BLaER1 treated with 17β-estradiol and CSF1 and Interleukin-3, amounts not matched to agents 10 nM and 100 nM (cell line): ENCODE measurements around the gene TNF.
A peak's percentile ranks its signal among the peaks of the same experiment; 100 is the strongest.

Experiments
- H3K27ac ChIP-seq, 11 experiments: shearing (Covaris generic); formaldehyde crosslinking; 2 replicates each; pipeline ENCODE4 v1.8.1; 2022
- H3K27me3 ChIP-seq, 11 experiments: shearing (Covaris generic); formaldehyde crosslinking; 2 replicates each; pipeline ENCODE4 v1.8.1; 2022
- H3K36me3 ChIP-seq, 11 experiments: shearing (Covaris generic); formaldehyde crosslinking; 2 replicates each; pipeline ENCODE4 v1.8.1; 2022
- H3K4me1 ChIP-seq, 10 experiments: shearing (Covaris generic); formaldehyde crosslinking; 2 replicates each; pipeline ENCODE4 v1.8.1; 2022
- H3K4me2 ChIP-seq, 11 experiments: shearing (Covaris generic); formaldehyde crosslinking; 2 replicates each; pipeline ENCODE4 v1.8.1; 2022
- H3K4me3 ChIP-seq, 10 experiments: shearing (Covaris generic); formaldehyde crosslinking; 2 replicates each; pipeline ENCODE4 v1.8.1; 2022
- H3K9ac ChIP-seq, 11 experiments: shearing (Covaris generic); formaldehyde crosslinking; 2 replicates each; pipeline ENCODE4 v1.8.1; 2022
- H3K9me3 ChIP-seq, 11 experiments: shearing (Covaris generic); formaldehyde crosslinking; replicated peaks in 1 of 11; 2 replicates each; pipeline ENCODE4 v1.8.1; 2022
- H4K20me1 ChIP-seq, 11 experiments: shearing (Covaris generic); formaldehyde crosslinking; 2 replicates each; pipeline ENCODE4 v1.8.1; 2022
- Cebpa-rat ChIP-seq, 11 experiments: shearing (Covaris generic); IDR thresholded peaks; 2 replicates each; pipeline ENCODE4 v1.8.1; 2022

TNF gene

GRCh38 chr6:31558631-31559500 lies 16.5 kb upstream of the TNF start:
- peak; percentile 64 to 95 (median 91); a peak in 20 of 22 replicates for TF ChIP-seq Cebpa-rat (IDR thresholded peaks at IDR 0.05)
- Histone ChIP-seq H3K9ac (peak overlapping the region; percentile 73 to 96 (median 92)), H3K27ac (peak overlapping the region; percentile 82 to 100 (median 99)), H3K9me3 (no peaks in the 10 kb centered on the region), H3K36me3 (peaks cover 3 to 24% (median 10%) of the 10 kb centered on the region in 11 experiments; a peak in 15 of 22 replicates), H3K27me3 (no peaks in the 10 kb centered on the region), H3K4me2 (peak overlapping the region; percentile 96 to 100 (median 100)), H3K4me3 (peak overlapping the region; percentile 30 to 69 (median 58)), H4K20me1 (no peaks in the 10 kb centered on the region; a peak in 2 of 22 replicates), H3K4me1 (peaks cover 90 to 100% (median 96%) of the 10 kb centered on the region in 10 experiments)

- TF ChIP-seq Cebpa-rat (IDR thresholded peaks at IDR 0.05), result no peak
- Histone ChIP-seq H3K4me3 (peak overlapping the region; percentile 30 to 69 (median 57); a peak in 19 of 20 replicates), H3K4me1 (peaks cover 96 to 100% (median 97%) of the 10 kb centered on the region in 10 experiments), H4K20me1 (no peaks in the 10 kb centered on the region; a peak in 2 of 22 replicates), H3K9me3 (no peaks in the 10 kb centered on the region), H3K27ac (peak overlapping the region; percentile 82 to 100 (median 99)), H3K36me3 (peaks cover 0 to 19% (median 6%) of the 10 kb centered on the region in 11 experiments; a peak in 11 of 22 replicates), H3K9ac (peak overlapping the region; percentile 73 to 96 (median 92)), H3K4me2 (peak overlapping the region; percentile 96 to 100 (median 100)), H3K27me3 (no peaks in the 10 kb centered on the region)
Measured at GRCh38 chr6:31559606-31559957, 15.8 kb upstream of the TNF start.

GRCh38 chr6:31559958-31560696 lies 15.2 kb upstream of the TNF start:
- TF ChIP-seq Cebpa-rat (IDR thresholded peaks at IDR 0.05), result peak in 7 of 11 experiments; percentile 21 to 89 (median 58); a peak in 7 of 22 replicates
- H3K4me2 ChIP-seq, result peak overlapping the region; percentile 96 to 100 (median 100)
- H3K9me3 ChIP-seq, result no peaks in the 10 kb centered on the region
- no peaks in the 10 kb centered on the region for H3K27me3 ChIP-seq
- peaks cover 0 to 13% (median 5%) of the 10 kb centered on the region in 11 experiments; a peak in 7 of 22 replicates for H3K36me3 ChIP-seq
- H4K20me1 ChIP-seq, result no peaks in the 10 kb centered on the region; a peak in 2 of 22 replicates
- peaks cover 97 to 100% (median 97%) of the 10 kb centered on the region in 10 experiments for H3K4me1 ChIP-seq
- peak overlapping the region; percentile 82 to 100 (median 99) for H3K27ac ChIP-seq
- H3K4me3 ChIP-seq, result peak overlapping the region; percentile 30 to 69 (median 57); a peak in 18 of 20 replicates
- H3K9ac ChIP-seq, result peak overlapping the region; percentile 73 to 96 (median 92)

- H3K4me2 ChIP-seq, result peak overlapping the region; percentile 96 to 100 (median 100)
- H3K27ac ChIP-seq, result peak overlapping the region; percentile 82 to 100 (median 99); a peak in 21 of 22 replicates
- H3K9ac ChIP-seq, result peak overlapping the region; percentile 73 to 96 (median 92); a peak in 21 of 22 replicates
- peak overlapping the region; percentile 3 to 69 (median 57); a peak in 18 of 20 replicates for H3K4me3 ChIP-seq
- H4K20me1 ChIP-seq, result no peaks in the 10 kb centered on the region; a peak in 2 of 22 replicates
- H3K27me3 ChIP-seq, result no peaks in the 10 kb centered on the region
- H3K9me3 ChIP-seq, result no peaks in the 10 kb centered on the region
- no peak for TF ChIP-seq Cebpa-rat (IDR thresholded peaks at IDR 0.05)
- peaks cover 0 to 12% (median 5%) of the 10 kb centered on the region in 11 experiments; a peak in 7 of 22 replicates for H3K36me3 ChIP-seq
- H3K4me1 ChIP-seq, result peaks cover 95 to 100% (median 97%) of the 10 kb centered on the region in 10 experiments
Measured at GRCh38 chr6:31560697-31561058, 14.7 kb upstream of the TNF start.

DNA sequence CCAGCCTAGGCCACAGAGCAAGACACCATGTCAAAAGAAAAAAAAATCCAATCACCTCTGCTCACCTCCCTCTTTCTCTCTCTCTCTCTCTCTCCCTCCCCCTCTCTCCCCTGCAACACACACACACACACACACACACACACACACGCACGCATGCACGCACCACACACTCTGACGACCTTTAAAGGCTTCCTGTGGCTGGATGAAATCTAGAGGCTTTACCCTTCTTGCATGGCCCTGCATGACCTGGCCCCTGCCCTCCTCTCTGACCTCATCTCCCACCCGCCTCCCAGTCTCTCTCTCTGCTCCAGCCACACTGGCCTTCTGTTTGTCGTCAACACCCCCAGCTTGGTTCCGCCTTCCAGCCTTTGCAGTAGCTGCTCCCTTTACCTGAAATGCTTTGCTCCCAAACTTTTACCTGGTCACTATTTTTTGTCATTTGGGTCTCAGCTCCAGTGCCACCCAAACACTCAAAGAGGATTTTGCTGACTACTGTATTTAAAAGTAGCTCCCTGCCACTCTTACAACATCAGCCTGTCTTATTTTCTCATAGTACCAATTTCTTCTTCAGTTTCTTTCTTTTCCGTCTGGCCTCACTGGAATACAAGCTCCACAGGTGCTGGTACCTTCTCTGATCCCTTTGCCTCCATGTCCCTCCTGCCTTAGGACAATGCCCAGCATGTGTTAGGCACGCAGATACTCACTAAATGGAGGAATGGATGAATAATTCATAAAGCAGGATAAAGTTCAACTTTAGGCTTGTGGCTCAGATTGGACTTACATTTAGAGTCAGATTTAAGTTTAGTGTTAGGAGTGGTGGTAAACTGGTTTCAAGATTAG lies 7.6 kb upstream of the TNF start:
- Histone ChIP-seq H3K9ac (peak overlapping the region in 9 of 11 experiments; percentile 11 to 56 (median 40); a peak in 13 of 22 replicates), H3K4me3 (no peak overlapping the region)

DNA sequence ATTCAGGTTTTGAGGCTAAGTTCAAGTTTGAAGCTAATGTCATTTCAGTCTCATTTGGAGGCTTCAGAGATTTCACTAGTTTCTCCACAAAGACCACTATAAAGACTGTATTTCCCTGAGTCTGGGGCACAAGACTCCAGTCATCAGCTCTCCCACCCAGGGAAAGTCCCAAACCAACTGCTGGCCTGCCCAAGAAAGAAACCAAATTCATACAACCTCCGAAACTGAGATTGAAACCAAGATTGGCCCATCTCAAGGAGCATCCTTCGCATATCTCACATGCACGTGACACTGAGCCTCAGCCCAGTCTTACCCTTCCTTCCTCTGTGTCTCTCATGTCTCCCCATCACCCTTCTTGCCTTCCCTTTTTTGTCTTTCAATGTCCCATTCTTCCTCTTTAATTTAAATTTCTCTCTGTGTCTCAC lies 6.8 kb upstream of the TNF start:
- Histone ChIP-seq H3K9ac (peak overlapping the region in 9 of 11 experiments; percentile 11 to 56 (median 45); a peak in 12 of 22 replicates), H3K9me3 (no peaks in the 10 kb centered on the region), H3K4me1 (peaks cover 80 to 100% (median 99%) of the 10 kb centered on the region in 10 experiments), H3K27ac (peak overlapping the region; percentile 38 to 92 (median 74); a peak in 21 of 22 replicates), H3K4me2 (peak overlapping the region; percentile 77 to 98 (median 84)), H3K36me3 (no peaks in the 10 kb centered on the region), H3K27me3 (no peaks in the 10 kb centered on the region), H3K4me3 (no peak overlapping the region), H4K20me1 (no peaks in the 10 kb centered on the region)
- peak in 1 of 11 experiments; percentile 25; a peak in 2 of 22 replicates for TF ChIP-seq Cebpa-rat (IDR thresholded peaks at IDR 0.05)

More for the DNA sequence above, 7.6 kb upstream of the TNF start:
- H3K36me3 ChIP-seq, result no peaks in the 10 kb centered on the region
- no peaks in the 10 kb centered on the region for H4K20me1 ChIP-seq
- H3K4me1 ChIP-seq, result peaks cover 83 to 100% (median 99%) of the 10 kb centered on the region in 10 experiments
- peak overlapping the region; percentile 38 to 92 (median 74); a peak in 21 of 22 replicates for H3K27ac ChIP-seq
- H3K9me3 ChIP-seq, result no peaks in the 10 kb centered on the region
- H3K4me2 ChIP-seq, result peak overlapping the region; percentile 77 to 98 (median 84)
- H3K27me3 ChIP-seq, result no peaks in the 10 kb centered on the region
- no peak for TF ChIP-seq Cebpa-rat (IDR thresholded peaks at IDR 0.05)

DNA sequence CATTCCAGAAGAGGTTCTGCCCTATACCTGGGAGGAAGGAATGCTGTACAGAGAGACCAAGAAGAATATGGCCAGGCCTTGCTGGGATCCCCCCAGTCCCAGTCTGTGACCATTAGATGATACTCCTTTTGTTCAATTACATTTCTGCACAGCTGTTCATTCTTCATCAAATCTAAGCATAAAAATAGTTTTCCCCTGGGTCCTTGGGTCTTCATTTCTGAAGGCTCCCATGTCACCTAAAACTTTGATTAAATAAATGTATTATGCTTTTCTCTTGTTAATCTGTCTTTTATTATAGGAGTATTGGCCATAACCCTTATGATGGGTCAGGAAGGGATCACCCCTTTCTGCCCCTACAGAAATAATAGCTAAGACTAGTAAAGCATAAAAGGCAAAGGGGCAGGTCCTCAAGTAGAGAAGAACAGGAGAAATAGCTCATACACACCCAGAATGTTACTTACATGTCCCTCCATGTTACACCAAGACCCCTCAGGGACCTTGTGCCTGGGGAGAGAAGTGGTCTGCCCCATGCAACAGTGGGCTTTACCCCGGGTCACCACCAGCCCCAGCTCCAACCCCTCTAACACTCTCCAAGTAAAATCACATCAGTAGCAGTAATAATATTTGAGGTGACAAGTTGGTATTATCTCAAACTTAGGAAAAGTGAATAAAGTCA lies 5.4 kb upstream of the TNF start:
- no peak for TF ChIP-seq Cebpa-rat (IDR thresholded peaks at IDR 0.05)
- Histone ChIP-seq H3K36me3 (no peaks in the 10 kb centered on the region), H3K4me2 (peak overlapping the region in 10 of 11 experiments; percentile 77 to 98 (median 85); a peak in 20 of 22 replicates), H3K4me1 (peaks cover 80 to 100% (median 99%) of the 10 kb centered on the region in 10 experiments), H3K9ac (peak overlapping the region in 3 of 11 experiments; percentile 52 to 56 (median 53); a peak in 7 of 22 replicates), H3K4me3 (no peak overlapping the region), H4K20me1 (no peaks in the 10 kb centered on the region), H3K9me3 (no peaks in the 10 kb centered on the region), H3K27ac (peak overlapping the region in 8 of 11 experiments; percentile 67 to 92 (median 78); a peak in 15 of 22 replicates), H3K27me3 (no peaks in the 10 kb centered on the region)
